Left cardiac atrium (tissue), 4 donors: ENCODE data around the gene RTP3. TPM values are rescaled to one million over a fixed set of nuclear protein-coding genes. Genes with fewer than 3 reads are reported as not detected.
"Not testable (repeated sequence)": the region's sequence is repeated elsewhere in the genome, so short reads cannot be mapped to it uniquely, and the experiment has no call there.

ENCODE experiments used
- ATAC-seq, 2 donors: fragments of 200-7000 bp; cut with Tn5 transposase; one replicate each; pipeline ENCODE4 v1.9.1; 2020; ENCODE audit warnings: mild to moderate bottlenecking in 2 of 2, moderate library complexity in 2 of 2
- DNase-seq: peaks from one replicate; pipeline ENCODE4 v3.0.0-alpha.2; 2020
- intact Hi-C, 2 donors: fragments of 100-400 bp; cut with DNase I; formaldehyde crosslinking; loops; one replicate each; pipeline versions ENCODE4 v1.14.1 to v1.15.1; 2022 to 2023
- total RNA-seq, 2 donors: library from RNA; stranded (reverse); fragmentation: NEBNext Ultra II Directional; extraction: Animal tissue kit (Norgen Biotek cat#: 25700); gene quantifications; one replicate each; pipeline ENCODE4 v1.2.1, GENCODE V29; 2021
- donor health status: DM: no; HTN: yes; CAD: no.
- donor health status: DM: no; HTN: yes; CAD: no; lungs with severe emphysema.
- donor health status: DM: yes; HTN: yes; CAD: no.
- donor health status: Dilated cardiomyopathy.

The RTP3 gene
- total RNA-seq, 2 donors from 2014 or later, result not detected

GRCh38 chr3:46508850-46509591, 11.2 kb downstream of the RTP3 start:
- DNase-seq (no peak), ATAC-seq (no peak)
- intact Hi-C loops, result no loop called here

GRCh38 chr3:46509661-46510187, 11.9 kb downstream of the RTP3 start:
- no peak for ATAC-seq
- intact Hi-C loops, result no loop called here
- no peak for DNase-seq

- ATAC-seq, result no peak
- DNase-seq, result no peak
- intact Hi-C loops, result no loop called here
Observed at GRCh38 chr3:46512191-46512749, 14.5 kb downstream of the RTP3 start.

- intact Hi-C loops, result no loop called here
- ATAC-seq, result no peak
- DNase-seq, result no peak
Observed at GRCh38 chr3:46516521-46516920, 18.7 kb downstream of the RTP3 start.

- ATAC-seq, result no peak
Observed at GRCh38 chr3:46517016-46517783, 19.4 kb downstream of the RTP3 start.

GRCh38 chr3:46517784-46518181, 20.0 kb downstream of the RTP3 start:
- intact Hi-C loops, result no loop called here
- ATAC-seq (no peak), DNase-seq (no peak)

More at GRCh38 chr3:46517016-46517783, 19.4 kb downstream of the RTP3 start:
- intact Hi-C loops, result no loop called here
- DNase-seq, result no peak

- DNase-seq (no peak), ATAC-seq (no peak)
- intact Hi-C loops, result no loop called here
Observed at GRCh38 chr3:46519952-46520351, 22.2 kb downstream of the RTP3 start.

- intact Hi-C loops, result no loop called here
- ATAC-seq (no peak), DNase-seq (no peak)
Observed at GRCh38 chr3:46520531-46520930, 22.8 kb downstream of the RTP3 start.

GRCh38 chr3:46521096-46521495, 23.3 kb downstream of the RTP3 start:
- no peak for ATAC-seq
- no peak for DNase-seq
- intact Hi-C loops, result no loop called here

GRCh38 chr3:46522201-46522600, 24.4 kb downstream of the RTP3 start:
- ATAC-seq, DNase-seq, intact Hi-C loops: not testable (repeated sequence)

- intact Hi-C loops, result no loop called here
- ATAC-seq, result no peak
Observed at GRCh38 chr3:46523556-46523955, 25.8 kb downstream of the RTP3 start.

GRCh38 chr3:46524008-46524407, 26.2 kb downstream of the RTP3 start:
- intact Hi-C loops, result no loop called here
- no peak for ATAC-seq
- DNase-seq, result no peak

More at GRCh38 chr3:46523556-46523955, 25.8 kb downstream of the RTP3 start:
- no peak for DNase-seq

GRCh38 chr3:46524832-46525231, 27.1 kb downstream of the RTP3 start:
- intact Hi-C loops, result no loop called here
- ATAC-seq (no peak), DNase-seq (no peak)

- ATAC-seq, result no peak
- DNase-seq, result no peak
- intact Hi-C loops, result no loop called here
Observed at GRCh38 chr3:46527239-46527638, 29.5 kb downstream of the RTP3 start.

GRCh38 chr3:46533091-46533490, 35.3 kb downstream of the RTP3 start:
- DNase-seq, result no peak
- intact Hi-C loops, result no loop called here
- ATAC-seq, result no peak

GRCh38 chr3:46535746-46536145, 38.0 kb downstream of the RTP3 start:
- intact Hi-C loops, result no loop called here
- DNase-seq (no peak), ATAC-seq (no peak)

GRCh38 chr3:46536758-46537157, 39.0 kb downstream of the RTP3 start:
- ATAC-seq (no peak), DNase-seq (no peak)
- intact Hi-C loops, result no loop called here

GRCh38 chr3:46537316-46537715, 39.5 kb downstream of the RTP3 start:
- ATAC-seq (no peak), DNase-seq (no peak)
- intact Hi-C loops, result no loop called here

GRCh38 chr3:46537779-46538178, 40.0 kb downstream of the RTP3 start:
- intact Hi-C loops, result no loop called here
- no peak for ATAC-seq

GRCh38 chr3:46538425-46538802, 40.6 kb downstream of the RTP3 start:
- ATAC-seq, DNase-seq, intact Hi-C loops: not testable (repeated sequence)

More at GRCh38 chr3:46537779-46538178, 40.0 kb downstream of the RTP3 start:
- no peak for DNase-seq
